ENCODE measurements around the gene FAM227A. TPM values are rescaled to one million over a fixed set of nuclear protein-coding genes. Genes with fewer than 3 reads are reported as not detected.

The FAM227A gene
- total and polyA plus RNA-seq, 2 of the 8 experiments (the other 6 are each of a cell fraction or from before 2014, with no cell fraction given) = 2.1 to 3.9 TPM

DNA sequence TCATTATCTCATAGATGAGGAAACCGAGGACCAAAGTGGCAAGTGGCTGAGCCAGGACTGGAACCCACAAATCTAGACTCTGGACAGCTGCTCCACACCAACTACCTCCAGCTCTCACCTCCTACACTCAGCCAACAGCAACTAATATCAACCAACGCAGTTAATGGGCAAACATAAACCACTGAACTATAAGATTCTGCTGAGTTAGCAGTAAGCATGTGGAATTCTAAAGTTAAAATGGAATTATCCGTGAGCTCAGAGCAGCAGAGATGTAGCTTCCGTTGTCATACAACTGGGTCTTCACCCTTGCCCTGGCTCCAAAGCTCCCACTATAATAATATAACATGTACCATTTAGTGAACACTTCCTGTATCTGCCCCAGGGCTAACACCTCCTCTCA is 27.1 kb downstream of the FAM227A start:
- Histone ChIP-seq H3K27ac (ENCODE audit: low read depth, low read length) (no peak overlapping the region), H3K9ac (replicated peaks in 1 of 4; ENCODE audit: extremely low read depth in 1 of 4, low read depth in 3 of 4, low read length in 3 of 4) (no peak overlapping the region), H3K23ac (ENCODE audit: insufficient read length) (no peak overlapping the region), H2BK20ac (ENCODE audit: low read length) (no peak overlapping the region), H4K20me1 (replicated peaks in 1 of 2; ENCODE audit: control insufficient read depth in 1 of 2, insufficient read depth in 2 of 2, low read length in 2 of 2) (peaks cover 0 to 2% of the 10 kb centered on the region in 2 experiments), H2BK5ac (ENCODE audit: low read depth, low read length) (no peak overlapping the region), H2BK12ac (ENCODE audit: low read depth, low read length) (no peak overlapping the region), H3K79me1 (ENCODE audit: low read depth, low read length) (no peaks in the 10 kb centered on the region), H3K9me3 (ENCODE audit: insufficient read depth in 2 of 2, low read depth in 1 of 2, low read length in 1 of 2) (no peaks in the 10 kb centered on the region), H3K4me1 (replicated peaks in 1 of 4; ENCODE audit: control insufficient read depth in 3 of 4, insufficient read depth in 4 of 4, low read length in 3 of 4) (no peaks in the 10 kb centered on the region), H4K91ac (replicated peaks; ENCODE audit: insufficient read length, low read length) (no peak overlapping the region), H3K56ac (replicated peaks; ENCODE audit: insufficient read length, low read depth, low read length) (no peak overlapping the region), H3K14ac (ENCODE audit: insufficient read length) (no peak overlapping the region), H2BK15ac (ENCODE audit: low read length) (no peak overlapping the region), H2BK120ac (replicated peaks; ENCODE audit: low read depth, low read length) (no peak overlapping the region), H3K4me3 (ENCODE audit: extremely low read depth in 1 of 4, insufficient read depth in 2 of 4, low read depth in 3 of 4, low read length in 4 of 4) (no peak overlapping the region), H3K23me2 (ENCODE audit: low read depth, low read length) (no peaks in the 10 kb centered on the region), H3K27me3 (replicated peaks in 1 of 4; ENCODE audit: control insufficient read depth in 3 of 4, extremely low read depth in 1 of 4, insufficient read depth in 3 of 4, low read length in 3 of 4) (no peaks in the 10 kb centered on the region), H3K4ac (replicated peaks; ENCODE audit: insufficient read length, low read depth, low read length) (no peak overlapping the region), H3K79me2 (ENCODE audit: control insufficient read depth in 1 of 2, insufficient read depth in 2 of 2, low read length in 2 of 2) (no peaks in the 10 kb centered on the region), H3K18ac (ENCODE audit: extremely low read depth, low read length) (no peak overlapping the region), H2AFZ (ENCODE audit: low read length) (no peak overlapping the region), H4K5ac (ENCODE audit: insufficient read length, low read depth, low read length) (no peak overlapping the region), H3K4me2 (ENCODE audit: insufficient read depth in 1 of 2, low read depth in 2 of 2, low read length in 2 of 2) (no peak overlapping the region), H3K36me3 (ENCODE audit: control insufficient read depth in 2 of 4, insufficient read depth in 4 of 4, low read length in 3 of 4) (peaks cover 0 to 10% (median 0%) of the 10 kb centered on the region in 4 experiments; a peak in 2 of 8 replicates), H2AK5ac (ENCODE audit: low read depth, low read length) (no peak overlapping the region), H4K8ac (ENCODE audit: extremely low read depth, insufficient read depth, low read length) (no peak overlapping the region)
- TF ChIP-seq MAFK (IDR thresholded peaks at IDR 0.05; ENCODE audit: low read depth, low read length) (0 out of 2 replicates have a peak, but pooled peaks have one; percentile 28), SP1 (IDR thresholded peaks at IDR 0.05; ENCODE audit: low read depth, low read length) (no peak)
- 93% methylated on average over 4 of the region's 4 CpGs; no CpG with 5 or more reads in 1 of the 2 experiments for WGBS, 2 experiments (ENCODE audit: extremely low coverage in 1 of 2, insufficient coverage in 1 of 2, insufficient read length in 1 of 2, insufficient replicate concordance in 2 of 2, low coverage in 1 of 2, low lambda C conversion rate in 2 of 2, missing lambda C conversion rate in 1 of 2)
- ChIA-PET CTCF (ENCODE audit: partially characterized antibody) (no interaction called here), POLR2A (ENCODE audit: partially characterized antibody) (interaction anchor here (1.1 kb wide), 1 partner anchor 10 kb away, joined by 3 read pairs; no protein-coding TSS in a partner anchor)
- DNase-seq (ENCODE audit: low read depth in 1 of 2, low spot score in 2 of 2) (no peak), FAIRE-seq (no peak)
